Spleen (tissue), 11 donors: Measurements from ENCODE around the gene MGMT. TPM values are rescaled to one million over a fixed set of nuclear protein-coding genes. Genes with fewer than 3 reads are reported as not detected.

Experiments used
- DNase-seq: peaks from one replicate; pipeline ENCODE4 v3.0.0-alpha.2; 2020
- H3K27ac ChIP-seq, 8 donors: fragments of 200-600 bp; sonication (generic) in 7 of 8; 1 replicate in 4 of 8; 2 replicates in 4 of 8; pipeline versions ENCODE4 v1.5.0 to v1.8.0; 2016 to 2021; ENCODE audit warnings: inconsistent platforms in 4 of 8, mild to moderate bottlenecking in 4 of 8, moderate library complexity in 1 of 8
- H3K27me3 ChIP-seq, 7 donors: fragments of 200-600 bp; sonication (generic) in 6 of 7; replicated peaks in 1 of 7; 1 replicate in 4 of 7; 2 replicates in 3 of 7; pipeline versions ENCODE4 v1.5.0 to v1.8.0; 2016 to 2021; ENCODE audit warnings: inconsistent platforms in 3 of 7, mild to moderate bottlenecking in 1 of 7
- H3K36me3 ChIP-seq, 6 donors: fragments of 200-600 bp; sonication (generic) in 5 of 6; 1 replicate in 4 of 6; 2 replicates in 2 of 6; pipeline versions ENCODE4 v1.5.0 to v1.8.0; 2016 to 2021; ENCODE audit warnings: inconsistent platforms in 2 of 6
- H3K4me1 ChIP-seq, 6 donors: fragments of 200-600 bp; sonication (generic) in 5 of 6; 1 replicate in 3 of 6; 2 replicates in 3 of 6; pipeline versions ENCODE4 v1.5.0 to v1.8.0; 2016 to 2021; ENCODE audit warnings: inconsistent platforms in 3 of 6
- H3K4me3 ChIP-seq, 8 donors: fragments of 200-600 bp; sonication (generic) in 7 of 8; 1 replicate in 4 of 8; 2 replicates in 4 of 8; pipeline versions ENCODE4 v1.5.0 to v1.8.0; 2016 to 2021; ENCODE audit warnings: inconsistent platforms in 4 of 8, mild to moderate bottlenecking in 4 of 8, moderate library complexity in 2 of 8
- H3K9me3 ChIP-seq, 8 donors: fragments of 200-600 bp; sonication (generic) in 7 of 8; 1 replicate in 4 of 8; 2 replicates in 4 of 8; pipeline versions ENCODE4 v1.5.0 to v1.8.0; 2016 to 2021; ENCODE audit warnings: inconsistent platforms in 4 of 8
- CTCF ChIP-seq, 11 experiments: fragments of 200-600 bp in 7 of 11; fragments of 450-650 bp in 4 of 11; sonication (generic) in 4 of 11; IDR thresholded peaks in 8 of 11; conservative IDR thresholded peaks in 3 of 11; 1 replicate in 7 of 11; 2 replicates in 4 of 11; pipeline versions ENCODE4 v1.4.0 to v1.8.0; 2016 to 2021; ENCODE audit warnings: antibody characterized with exemption in 11 of 11, inconsistent platforms in 4 of 11, mild to moderate bottlenecking in 1 of 11
- POLR2A ChIP-seq, 3 donors: fragments of 450-650 bp; IDR thresholded peaks; one replicate each; pipeline ENCODE4 v1.5.1; 2017; ENCODE audit warnings: antibody characterized with exemption in 3 of 3, mild to moderate bottlenecking in 1 of 3
- POLR2AphosphoS5 ChIP-seq, 3 donors: sonication (generic); formaldehyde crosslinking; IDR thresholded peaks; one replicate each; pipeline ENCODE4 v1.5.1; 2017; ENCODE audit warnings: antibody characterized with exemption in 3 of 3
- WGBS, 5 donors: extraction: QIAGEN DNeasy Blood & Tissue Kit in 3 of 5; methylation state at CpG; one replicate each; pipeline versions ENCODE4 v1.1.5 to v1.1.7; 2013 to 2018; 5-methylcytosine and 5-hydroxymethylcytosine counted together
- intact Hi-C: fragments of 100-400 bp; cut with DNase I; formaldehyde crosslinking; loops from one replicate; pipeline ENCODE4 v1.15.0; 2023; ENCODE audit warnings: low total_unique reads
- polyA plus RNA-seq, 3 donors: library from polyadenylated mRNA; stranded (reverse); fragments of 200-250 nt; gene quantifications; one replicate each; pipeline ENCODE4 v1.2.1, GENCODE V29; 2013
- total RNA-seq, 7 donors: library from RNA; depleted of rRNA in 3 of 7; stranded (reverse); fragments of >200 nt in 3 of 7; fragmentation: NEBNext Ultra II Directional in 4 of 7; extraction: Animal tissue kit (Norgen Biotek cat#: 25700) in 4 of 7; gene quantifications; one replicate each; pipeline versions ENCODE4 v1.1.0 to v1.2.1, GENCODE V29; 2016 to 2021
- donor health status: healthy with polysubstance abuse.
- donor health status: DM: no; HTN: no; CAD: no; lungs with moderate emphysema.
- donor health status: DM: no; HTN: no; CAD: no.
- donor health status: Bipolar disorder and iron deficiency.
- donor health status: healthy.
- donor health status: DM: no; HTN: no; CAD: no.
- donor health status: DM: yes; HTN: yes; CAD: no.

Gene MGMT
- total and polyA plus RNA-seq, 10 donors, result 14.3 to 33.4 (median 21.7) TPM

- H3K9me3 ChIP-seq, result peaks cover 0 to 15% (median 9%) of the 10 kb centered on the region in 8 donors
- peaks cover 0 to 43% (median 2%) of the 10 kb centered on the region in 6 donors for H3K36me3 ChIP-seq
- WGBS, 5 donors, result 85 to 92% (median 90%) methylated on average over 15 of the region's 15 CpGs
- H3K4me3 ChIP-seq, result no peak overlapping the region
- TF ChIP-seq CTCF (IDR thresholded peaks at IDR 0.05 in 8 of 11, conservative IDR thresholded peaks at IDR 0.05 in 3 of 11) (no peak), POLR2AphosphoS5 (IDR thresholded peaks at IDR 0.05) (no peak), POLR2A (IDR thresholded peaks at IDR 0.05) (no peak)
- no peaks in the 10 kb centered on the region for H3K27me3 ChIP-seq
- H3K27ac ChIP-seq, result no peak overlapping the region
- DNase-seq, result no peak
- intact Hi-C loops, result no loop called here
- H3K4me1 ChIP-seq, result peaks cover 0 to 5% (median 0%) of the 10 kb centered on the region in 6 donors
Measured at GRCh38 chr10:129715805-129716204, 248.8 kb downstream of the MGMT start.

GRCh38 chr10:129716211-129716681 lies 249.2 kb downstream of the MGMT start:
- H3K4me1 ChIP-seq, result peaks cover 0 to 5% (median 0%) of the 10 kb centered on the region in 6 donors
- no peak overlapping the region for H3K4me3 ChIP-seq
- WGBS, 5 donors, result 65 to 83% (median 79%) methylated on average over 12 of the region's 12 CpGs
- peaks cover 0 to 19% (median 13%) of the 10 kb centered on the region in 8 donors for H3K9me3 ChIP-seq
- intact Hi-C loops, result no loop called here
- TF ChIP-seq POLR2AphosphoS5 (IDR thresholded peaks at IDR 0.05) (no peak), CTCF (IDR thresholded peaks at IDR 0.05 in 8 of 11, conservative IDR thresholded peaks at IDR 0.05 in 3 of 11) (no peak), POLR2A (IDR thresholded peaks at IDR 0.05) (no peak)
- peaks cover 0 to 40% (median 2%) of the 10 kb centered on the region in 6 donors for H3K36me3 ChIP-seq
- no peaks in the 10 kb centered on the region for H3K27me3 ChIP-seq
- H3K27ac ChIP-seq, result no peak overlapping the region
- DNase-seq, result no peak

DNA sequence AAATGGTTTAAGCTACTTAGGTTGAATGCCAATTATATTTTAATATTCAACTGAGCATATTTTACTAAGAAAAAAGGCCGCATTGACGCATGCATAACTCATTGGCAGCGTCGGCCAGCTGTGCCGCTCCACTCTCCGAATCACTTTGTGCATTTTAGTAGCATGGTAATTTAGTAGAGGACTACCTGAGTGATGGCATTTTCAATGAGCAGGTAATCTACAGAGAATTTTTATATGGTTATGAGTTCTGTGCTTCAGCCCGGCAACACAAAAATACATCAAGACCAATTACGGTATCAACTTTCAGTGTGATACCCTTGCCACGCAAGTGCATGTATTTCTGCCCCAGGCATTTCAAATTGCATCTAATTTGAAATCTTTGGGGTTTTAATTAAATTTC lies 249.8 kb downstream of the MGMT start:
- 93 to 99% (median 96%) methylated on average over 9 of the region's 9 CpGs for WGBS, 5 donors

More for the DNA sequence above, 249.8 kb downstream of the MGMT start:
- no peak for TF ChIP-seq POLR2A (IDR thresholded peaks at IDR 0.05)
- TF ChIP-seq CTCF (IDR thresholded peaks at IDR 0.05 in 8 of 11, conservative IDR thresholded peaks at IDR 0.05 in 3 of 11), result no peak
- TF ChIP-seq POLR2AphosphoS5 (IDR thresholded peaks at IDR 0.05), result no peak
- Histone ChIP-seq H3K9me3 (peaks cover 0 to 25% (median 19%) of the 10 kb centered on the region in 8 donors), H3K27me3 (no peaks in the 10 kb centered on the region), H3K36me3 (peaks cover 0 to 38% (median 2%) of the 10 kb centered on the region in 6 donors), H3K4me1 (peaks cover 0 to 5% (median 0%) of the 10 kb centered on the region in 6 donors), H3K4me3 (no peak overlapping the region), H3K27ac (no peak overlapping the region)
- intact Hi-C loops, result no loop called here
- DNase-seq, result no peak
